ENCODE results near the gene PGLYRP2.
"Not testable (repeated sequence)": the region's sequence is repeated elsewhere in the genome, so short reads cannot be mapped to it uniquely, and the experiment has no call there.

PGLYRP2 gene

DNA sequence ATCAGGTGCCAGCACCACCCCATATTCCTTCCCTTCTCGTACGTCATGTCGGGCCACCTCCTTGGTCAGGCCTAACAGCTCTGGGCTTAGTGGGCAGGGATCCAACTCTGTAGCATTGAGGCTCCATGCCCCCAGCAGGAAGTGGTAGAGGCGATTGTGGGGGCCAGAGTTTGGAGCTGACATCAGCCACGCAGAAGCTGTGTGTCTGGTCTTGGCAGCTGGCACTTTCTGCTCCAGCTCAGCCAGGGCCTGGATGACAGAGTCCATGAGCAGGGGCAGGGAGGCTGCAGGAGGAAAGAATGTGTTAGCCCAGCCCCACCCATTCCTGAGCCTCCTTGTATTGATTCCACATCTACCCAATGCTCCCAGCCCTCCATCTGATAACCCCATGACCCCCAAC lies 3.0 kb downstream of the PGLYRP2 start:
- TF ChIP-seq CTCF (IDR thresholded peaks at IDR 0.05; ENCODE audit: extremely low read depth, missing control alignments): no peak
- no peak for DNase-seq (ENCODE audit: low spot score)

DNA sequence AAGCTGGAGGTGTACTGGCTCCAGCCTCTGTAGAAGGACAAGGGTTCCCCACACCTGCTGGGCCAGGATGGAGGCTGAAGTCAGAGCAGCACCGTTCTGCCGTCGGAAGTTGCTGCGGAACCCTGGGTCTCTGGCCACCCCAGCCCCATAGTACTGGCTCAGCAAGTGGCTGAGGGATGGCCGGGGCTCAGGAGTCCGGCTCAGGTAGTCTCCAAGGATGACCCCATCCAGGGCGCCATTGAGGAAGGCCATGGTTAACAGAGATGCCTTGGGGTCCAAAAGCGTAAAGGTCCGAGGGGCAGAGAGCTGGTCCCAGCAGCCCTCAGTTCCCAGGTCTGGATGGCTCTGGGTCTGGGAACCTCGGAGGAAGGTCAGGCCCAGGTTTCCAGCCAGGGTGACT lies 3.7 kb downstream of the PGLYRP2 start:
- no peak for TF ChIP-seq CTCF (IDR thresholded peaks at IDR 0.05; ENCODE audit: extremely low read depth, missing control alignments)
- no peak for DNase-seq (ENCODE audit: low spot score)

DNA sequence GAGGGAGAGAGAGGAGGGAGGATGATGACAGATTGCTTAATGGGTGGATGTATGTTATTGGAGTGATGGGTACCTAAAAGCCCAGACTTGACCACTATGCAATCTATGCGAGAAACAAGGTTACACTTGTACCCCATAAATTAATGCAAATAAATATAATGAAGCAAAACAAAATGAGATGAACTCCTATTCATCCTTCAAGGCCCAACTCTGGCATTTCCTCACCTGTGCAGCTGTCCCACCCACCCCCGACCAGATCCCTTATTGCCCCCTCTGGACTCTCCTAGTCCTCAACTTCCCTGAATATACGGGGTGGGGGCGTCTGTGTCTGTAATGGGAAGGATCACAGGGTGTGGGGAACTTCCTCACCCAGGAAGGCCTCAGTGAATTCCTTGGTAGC lies 4.1 kb downstream of the PGLYRP2 start:
- no peak for TF ChIP-seq CTCF (IDR thresholded peaks at IDR 0.05; ENCODE audit: extremely low read depth, missing control alignments)
- no peak for DNase-seq (ENCODE audit: low spot score)

DNA sequence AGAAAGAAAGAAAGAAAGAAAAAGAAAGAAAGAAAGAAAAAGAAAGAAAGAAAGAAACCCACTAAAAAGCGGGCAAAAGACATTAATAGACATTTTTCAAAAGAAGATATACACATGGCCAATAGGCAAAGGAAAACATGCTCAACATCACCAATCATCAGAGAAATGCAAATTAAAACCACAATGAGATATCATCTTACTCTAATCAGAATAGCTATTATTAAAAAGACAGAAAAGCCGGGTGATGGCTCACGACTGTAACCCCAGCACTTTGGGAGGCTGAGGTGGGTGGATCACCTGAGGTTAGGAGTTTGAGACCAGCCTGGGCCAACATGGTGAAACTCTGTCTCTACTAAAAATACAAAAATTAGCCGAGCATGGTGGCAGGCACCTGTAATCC lies 5.5 kb downstream of the PGLYRP2 start:
- not testable (repeated sequence) for DNase-seq (ENCODE audit: low spot score)

GRCh38 chr19:15471639-15472101 lies 7.6 kb downstream of the PGLYRP2 start:
- TF ChIP-seq CTCF (IDR thresholded peaks at IDR 0.05; ENCODE audit: extremely low read depth, missing control alignments): no peak
- no peak for DNase-seq (ENCODE audit: low spot score)

- DNase-seq (ENCODE audit: low spot score): peak; percentile 42
- no peak for TF ChIP-seq CTCF (IDR thresholded peaks at IDR 0.05; ENCODE audit: extremely low read depth, missing control alignments)
These were observed 9.6 kb downstream of the PGLYRP2 start for GRCh38 chr19:15469513-15470297.

GRCh38 chr19:15468675-15469512 lies 10.4 kb downstream of the PGLYRP2 start:
- no peak for DNase-seq (ENCODE audit: low spot score)
- no peak for TF ChIP-seq CTCF (IDR thresholded peaks at IDR 0.05; ENCODE audit: extremely low read depth, missing control alignments)

Data from GM20000 (cell line).